GM13976 (cell line): Measurements from ENCODE around the gene SPACA5.
"Not testable (repeated sequence)": the region's sequence is repeated elsewhere in the genome, so short reads cannot be mapped to it uniquely, and the experiment has no call there.

Experiments used
- DNase-seq: peaks from one replicate; pipeline ENCODE4 v3.0.0; 2012; ENCODE audit warnings: low spot score
- in situ Hi-C: fragments of 300-500 bp; cut with MboI; formaldehyde crosslinking; loops from one replicate; pipeline ENCODE4 v1.12.0; 2022; ENCODE audit warnings: low sequenced_read_pairs, mixed read lengths, inconsistent platforms; ENCODE audit not compliant: unreplicated experiment
- TF ChIP-seq, protein P1 (sequence below): IDR thresholded peaks from 2 replicates; pipeline ENCODE4 v1.5.1; 2012; ENCODE audit warnings: borderline replicate concordance, mild to moderate bottlenecking; ENCODE audit not compliant: insufficient read depth; ENCODE audit errors: extremely low read depth, missing control alignments, control extremely low read depth

SPACA5 gene

GRCh38 chrX:48006688-48007087 lies at the start of gene SPACA5:
TSS of gene SPACA5 (plus strand) at chrX:48006988. CDS start at chrX:48007803, 815 bp downstream.
- in situ Hi-C loops, DNase-seq: not testable (repeated sequence)

- in situ Hi-C loops, DNase-seq: not testable (repeated sequence)
Observed at GRCh38 chrX:47958206-47958605, 48.6 kb upstream of the SPACA5 start.

DNA sequence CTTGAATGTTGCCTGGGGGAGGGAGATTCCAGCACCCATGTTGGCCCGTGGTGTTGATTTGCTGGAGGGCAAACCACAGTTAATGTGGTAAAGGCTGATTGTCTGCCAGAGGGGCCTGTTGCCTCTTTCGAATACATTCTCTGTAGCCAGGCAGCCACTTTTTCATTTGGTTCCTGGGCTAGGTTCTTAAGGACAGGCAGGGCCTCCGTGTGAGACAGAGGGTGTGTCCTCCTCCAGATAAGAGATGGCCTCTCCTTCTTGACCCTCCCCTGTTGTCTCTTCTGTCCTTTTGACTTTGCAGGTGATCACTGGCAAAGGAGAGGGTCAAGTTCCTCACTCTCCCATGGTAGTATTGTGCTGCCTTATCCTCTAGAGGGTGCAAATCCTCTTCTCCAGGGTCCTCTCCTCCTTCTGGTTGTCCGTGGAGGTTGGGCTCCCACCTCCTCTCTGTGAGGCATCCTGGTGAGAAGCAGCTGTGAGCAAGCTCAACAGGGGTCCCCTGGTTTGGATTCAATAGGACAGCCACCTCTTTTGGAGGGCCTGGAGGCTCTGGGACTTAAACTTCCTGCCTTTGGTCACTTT lies 47.9 kb upstream of the SPACA5 start:
- peak; percentile 18 for DNase-seq
- TF ChIP-seq, protein P1, sequence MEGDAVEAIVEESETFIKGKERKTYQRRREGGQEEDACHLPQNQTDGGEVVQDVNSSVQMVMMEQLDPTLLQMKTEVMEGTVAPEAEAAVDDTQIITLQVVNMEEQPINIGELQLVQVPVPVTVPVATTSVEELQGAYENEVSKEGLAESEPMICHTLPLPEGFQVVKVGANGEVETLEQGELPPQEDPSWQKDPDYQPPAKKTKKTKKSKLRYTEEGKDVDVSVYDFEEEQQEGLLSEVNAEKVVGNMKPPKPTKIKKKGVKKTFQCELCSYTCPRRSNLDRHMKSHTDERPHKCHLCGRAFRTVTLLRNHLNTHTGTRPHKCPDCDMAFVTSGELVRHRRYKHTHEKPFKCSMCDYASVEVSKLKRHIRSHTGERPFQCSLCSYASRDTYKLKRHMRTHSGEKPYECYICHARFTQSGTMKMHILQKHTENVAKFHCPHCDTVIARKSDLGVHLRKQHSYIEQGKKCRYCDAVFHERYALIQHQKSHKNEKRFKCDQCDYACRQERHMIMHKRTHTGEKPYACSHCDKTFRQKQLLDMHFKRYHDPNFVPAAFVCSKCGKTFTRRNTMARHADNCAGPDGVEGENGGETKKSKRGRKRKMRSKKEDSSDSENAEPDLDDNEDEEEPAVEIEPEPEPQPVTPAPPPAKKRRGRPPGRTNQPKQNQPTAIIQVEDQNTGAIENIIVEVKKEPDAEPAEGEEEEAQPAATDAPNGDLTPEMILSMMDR, result no peak
- in situ Hi-C loops, result no loop called here

DNA sequence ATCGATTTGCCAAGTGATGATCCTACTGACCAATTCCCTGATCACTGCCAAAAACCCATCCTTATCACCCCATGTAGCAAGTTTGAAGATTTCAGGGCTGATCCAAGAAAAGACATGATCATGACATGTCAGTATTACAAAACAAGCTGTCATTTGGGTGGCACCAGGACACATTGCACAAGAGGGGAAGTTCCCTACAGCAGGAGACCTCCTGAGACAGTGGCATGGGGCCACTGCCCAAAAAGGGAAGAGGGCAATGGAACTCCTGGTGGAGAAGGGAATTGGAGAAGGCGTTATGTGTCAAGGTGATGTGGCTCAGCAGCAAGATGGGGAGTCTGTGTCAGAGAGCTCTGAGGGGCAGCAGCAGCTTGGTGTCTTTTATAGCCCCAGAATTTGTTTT lies 46.4 kb upstream of the SPACA5 start:
- in situ Hi-C loops, result no loop called here
- DNase-seq, result no peak
- TF ChIP-seq, protein P1, result no peak

- DNase-seq, in situ Hi-C loops: not testable (repeated sequence)
Observed at GRCh38 chrX:47961830-47962229, 45.0 kb upstream of the SPACA5 start.

- DNase-seq, in situ Hi-C loops: not testable (repeated sequence)
Observed at GRCh38 chrX:47965526-47965925, 41.3 kb upstream of the SPACA5 start.

GRCh38 chrX:47973235-47973634 lies 33.6 kb upstream of the SPACA5 start:
- no peak for DNase-seq
- TF ChIP-seq, protein P1, result no peak
- in situ Hi-C loops, result no loop called here

GRCh38 chrX:47976254-47977151 lies 30.3 kb upstream of the SPACA5 start:
- in situ Hi-C loops, result loop anchor here (25.0 kb wide), 1 partner anchor 111 kb away; no protein-coding TSS in a partner anchor
- TF ChIP-seq, protein P1, result no peak
- DNase-seq, result no peak
